Esophagus muscularis mucosa (tissue), 4 donors: ENCODE measurements around the gene GIPC2. TPM values are rescaled to one million over a fixed set of nuclear protein-coding genes. Genes with fewer than 3 reads are reported as not detected.

Experiments used
- DNase-seq: peaks from one replicate; pipeline ENCODE4 v3.0.0-alpha.2; 2017; ENCODE audit errors: extremely low spot score
- H3K27ac ChIP-seq, 4 donors: fragments of 200-600 bp; sonication (generic); replicated peaks in 1 of 4; 1 replicate in 3 of 4; 2 replicates in 1 of 4; pipeline ENCODE4 v1.5.1; 2016 to 2019; ENCODE audit warnings: mild to moderate bottlenecking in 1 of 4
- H3K27me3 ChIP-seq, 4 donors: fragments of 200-600 bp; sonication (generic); one replicate each; pipeline versions ENCODE4 v1.5.1 to v1.6.0; 2016 to 2019
- H3K36me3 ChIP-seq, 4 donors: fragments of 200-600 bp; sonication (generic); one replicate each; pipeline ENCODE4 v1.5.1; 2016 to 2019
- H3K4me1 ChIP-seq, 4 donors: fragments of 200-600 bp; sonication (generic); one replicate each; pipeline ENCODE4 v1.5.1; 2016 to 2019
- H3K4me3 ChIP-seq, 4 donors: fragments of 200-600 bp; sonication (generic); 1 replicate in 2 of 4; 2 replicates in 2 of 4; pipeline ENCODE4 v1.5.1; 2016 to 2019; ENCODE audit warnings: mild to moderate bottlenecking in 4 of 4, moderate library complexity in 1 of 4
- H3K9me3 ChIP-seq, 4 donors: fragments of 200-600 bp; sonication (generic); 1 replicate in 3 of 4; 2 replicates in 1 of 4; pipeline ENCODE4 v1.5.1; 2016 to 2019
- EP300 ChIP-seq: sonication (generic); formaldehyde crosslinking; IDR thresholded peaks from one replicate; pipeline ENCODE4 v1.6.1; 2017; ENCODE audit warnings: antibody characterized with exemption
- POLR2A ChIP-seq: fragments of 450-650 bp; IDR thresholded peaks from one replicate; pipeline ENCODE4 v1.6.1; 2017; ENCODE audit warnings: antibody characterized with exemption, moderate library complexity, mild to moderate bottlenecking, low read depth
- POLR2AphosphoS5 ChIP-seq, 2 donors: sonication (generic); formaldehyde crosslinking; IDR thresholded peaks; one replicate each; pipeline ENCODE4 v1.6.1; 2017; ENCODE audit warnings: antibody characterized with exemption in 2 of 2
- WGBS: methylation state at CpG from one replicate; pipeline ENCODE4 v1.1.5; 2018; 5-methylcytosine and 5-hydroxymethylcytosine counted together
- intact Hi-C: fragments of 100-400 bp; cut with DNase I; formaldehyde crosslinking; loops from one replicate; pipeline ENCODE4 v1.15.1; 2023
- total RNA-seq, 4 donors: library from RNA; depleted of rRNA; stranded (reverse); fragments of >200 nt; gene quantifications; one replicate each; pipeline versions ENCODE4 v1.1.0 to v1.2.1, GENCODE V29; 2016
- TF ChIP-seq, protein P1 (sequence below), 3 experiments: fragments of 200-600 bp in 2 of 3; fragments of 450-650 bp in 1 of 3; sonication (generic) in 2 of 3; IDR thresholded peaks; one replicate each; pipeline ENCODE4 v1.5.1; 2017 to 2019; ENCODE audit warnings: antibody characterized with exemption in 3 of 3, mild to moderate bottlenecking in 2 of 3, moderate library complexity in 1 of 3

The GIPC2 gene
- total RNA-seq, 4 donors from 2014 or later, result 4.5 to 8.7 (median 6.8) TPM

- Histone ChIP-seq H3K27ac (no peak overlapping the region), H3K9me3 (no peaks in the 10 kb centered on the region), H3K27me3 (no peaks in the 10 kb centered on the region), H3K4me3 (no peak overlapping the region), H3K4me1 (no peaks in the 10 kb centered on the region), H3K36me3 (no peaks in the 10 kb centered on the region)
- 82% methylated on average over 2 of the region's 2 CpGs for WGBS
- intact Hi-C loops, result no loop called here
- no peak for DNase-seq
- TF ChIP-seq EP300, result no peak
- no peak for TF ChIP-seq POLR2A
- TF ChIP-seq POLR2AphosphoS5 (IDR thresholded peaks at IDR 0.05), result no peak
- TF ChIP-seq, protein P1, sequence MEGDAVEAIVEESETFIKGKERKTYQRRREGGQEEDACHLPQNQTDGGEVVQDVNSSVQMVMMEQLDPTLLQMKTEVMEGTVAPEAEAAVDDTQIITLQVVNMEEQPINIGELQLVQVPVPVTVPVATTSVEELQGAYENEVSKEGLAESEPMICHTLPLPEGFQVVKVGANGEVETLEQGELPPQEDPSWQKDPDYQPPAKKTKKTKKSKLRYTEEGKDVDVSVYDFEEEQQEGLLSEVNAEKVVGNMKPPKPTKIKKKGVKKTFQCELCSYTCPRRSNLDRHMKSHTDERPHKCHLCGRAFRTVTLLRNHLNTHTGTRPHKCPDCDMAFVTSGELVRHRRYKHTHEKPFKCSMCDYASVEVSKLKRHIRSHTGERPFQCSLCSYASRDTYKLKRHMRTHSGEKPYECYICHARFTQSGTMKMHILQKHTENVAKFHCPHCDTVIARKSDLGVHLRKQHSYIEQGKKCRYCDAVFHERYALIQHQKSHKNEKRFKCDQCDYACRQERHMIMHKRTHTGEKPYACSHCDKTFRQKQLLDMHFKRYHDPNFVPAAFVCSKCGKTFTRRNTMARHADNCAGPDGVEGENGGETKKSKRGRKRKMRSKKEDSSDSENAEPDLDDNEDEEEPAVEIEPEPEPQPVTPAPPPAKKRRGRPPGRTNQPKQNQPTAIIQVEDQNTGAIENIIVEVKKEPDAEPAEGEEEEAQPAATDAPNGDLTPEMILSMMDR (IDR thresholded peaks at IDR 0.05), result no peak
Observed at GRCh38 chr1:78165816-78166215, 120.0 kb downstream of the GIPC2 start.

DNA sequence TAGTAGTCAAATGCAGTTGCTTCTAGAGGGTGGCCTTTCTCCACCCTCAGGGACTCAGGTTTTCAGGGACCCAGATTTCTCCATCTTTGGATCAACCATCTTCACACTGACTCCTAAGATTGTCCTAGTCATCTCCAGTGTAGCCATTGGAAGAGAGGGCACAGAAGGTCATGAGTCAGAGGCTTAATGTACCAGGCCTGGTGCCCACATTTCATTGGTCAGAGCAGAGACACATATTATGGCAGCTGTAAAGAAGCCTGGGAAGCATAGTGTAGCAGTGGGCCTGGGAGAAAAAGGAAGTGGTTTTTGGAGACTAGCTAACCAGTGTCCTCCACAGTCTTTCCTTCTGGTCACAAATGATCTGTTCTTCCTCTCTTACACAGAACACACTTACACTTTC, 122.5 kb downstream of the GIPC2 start:
- Histone ChIP-seq H3K9me3 (no peaks in the 10 kb centered on the region), H3K27me3 (no peaks in the 10 kb centered on the region), H3K27ac (no peak overlapping the region), H3K4me1 (no peaks in the 10 kb centered on the region), H3K36me3 (no peaks in the 10 kb centered on the region), H3K4me3 (no peak overlapping the region)
- intact Hi-C loops, result no loop called here
- no peak for TF ChIP-seq POLR2AphosphoS5 (IDR thresholded peaks at IDR 0.05)
- TF ChIP-seq POLR2A, result no peak
- TF ChIP-seq EP300, result no peak
- TF ChIP-seq, protein P1 (IDR thresholded peaks at IDR 0.05), result no peak
- no peak for DNase-seq

DNA sequence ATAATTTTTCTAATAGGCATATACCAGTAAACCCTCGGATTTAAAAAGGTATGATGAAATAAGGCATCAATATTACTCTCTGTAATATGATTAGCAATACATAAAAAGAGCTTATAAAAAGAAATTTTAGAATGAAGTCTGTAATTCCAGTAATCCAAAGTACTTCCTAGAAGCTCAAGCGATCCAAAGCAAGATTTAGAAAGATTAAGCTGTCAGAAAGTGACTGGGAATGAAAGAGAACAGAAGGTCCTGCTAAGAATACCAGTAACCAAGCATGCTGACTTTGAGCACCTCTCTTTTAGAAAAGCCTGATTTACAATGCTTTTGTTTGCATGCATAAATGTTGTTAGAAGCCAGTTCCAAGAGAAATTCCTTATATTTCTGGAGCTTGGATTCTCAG, 125.1 kb downstream of the GIPC2 start:
- H3K4me3 ChIP-seq, result no peak overlapping the region
- H3K4me1 ChIP-seq, result no peaks in the 10 kb centered on the region
- H3K9me3 ChIP-seq, result no peaks in the 10 kb centered on the region
- no peaks in the 10 kb centered on the region for H3K36me3 ChIP-seq
- H3K27ac ChIP-seq, result no peak overlapping the region
- 38% methylated on average over 2 of the region's 2 CpGs for WGBS
- TF ChIP-seq POLR2A (no peak), EP300 (no peak), POLR2AphosphoS5 (IDR thresholded peaks at IDR 0.05) (no peak)
- TF ChIP-seq, protein P1 (IDR thresholded peaks at IDR 0.05), result no peak
- intact Hi-C loops, result no loop called here
- no peaks in the 10 kb centered on the region for H3K27me3 ChIP-seq
- no peak for DNase-seq

- 89% methylated on average over 3 of the region's 3 CpGs for WGBS
- TF ChIP-seq, protein P1 (IDR thresholded peaks at IDR 0.05), result no peak
- TF ChIP-seq POLR2A (no peak), EP300 (no peak), POLR2AphosphoS5 (IDR thresholded peaks at IDR 0.05) (no peak)
- no peak for DNase-seq
- no peak overlapping the region for H3K27ac ChIP-seq
- H3K4me1 ChIP-seq, result peaks cover 0 to 4% (median 0%) of the 10 kb centered on the region in 4 donors
- no peaks in the 10 kb centered on the region for H3K27me3 ChIP-seq
- H3K9me3 ChIP-seq, result no peaks in the 10 kb centered on the region
- no peak overlapping the region for H3K4me3 ChIP-seq
- intact Hi-C loops, result no loop called here
- no peaks in the 10 kb centered on the region for H3K36me3 ChIP-seq
Observed at GRCh38 chr1:78171736-78172590, 126.2 kb downstream of the GIPC2 start.

GRCh38 chr1:78176448-78176847, 130.7 kb downstream of the GIPC2 start:
- Histone ChIP-seq H3K36me3 (no peaks in the 10 kb centered on the region), H3K9me3 (no peaks in the 10 kb centered on the region), H3K27ac (no peak overlapping the region), H3K27me3 (no peaks in the 10 kb centered on the region), H3K4me1 (peaks cover 0 to 4% (median 0%) of the 10 kb centered on the region in 4 donors), H3K4me3 (no peak overlapping the region)
- no peak for DNase-seq
- intact Hi-C loops, result no loop called here
- TF ChIP-seq, protein P1 (IDR thresholded peaks at IDR 0.05), result no peak
- no peak for TF ChIP-seq POLR2AphosphoS5 (IDR thresholded peaks at IDR 0.05)
- TF ChIP-seq POLR2A, result no peak
- no peak for TF ChIP-seq EP300
- 25% methylated on average over 3 of the region's 3 CpGs for WGBS
